GM19351 (cell line): ENCODE results near the gene SLC34A3.

ENCODE experiments used
- ATAC-seq: cut with Tn5 transposase; IDR thresholded peaks from one replicate; pipeline ENCODE4 v1.9.1; 2021; ENCODE audit warnings: mild to moderate bottlenecking, moderate library complexity; ENCODE audit not compliant: unreplicated experiment

Gene SLC34A3

DNA sequence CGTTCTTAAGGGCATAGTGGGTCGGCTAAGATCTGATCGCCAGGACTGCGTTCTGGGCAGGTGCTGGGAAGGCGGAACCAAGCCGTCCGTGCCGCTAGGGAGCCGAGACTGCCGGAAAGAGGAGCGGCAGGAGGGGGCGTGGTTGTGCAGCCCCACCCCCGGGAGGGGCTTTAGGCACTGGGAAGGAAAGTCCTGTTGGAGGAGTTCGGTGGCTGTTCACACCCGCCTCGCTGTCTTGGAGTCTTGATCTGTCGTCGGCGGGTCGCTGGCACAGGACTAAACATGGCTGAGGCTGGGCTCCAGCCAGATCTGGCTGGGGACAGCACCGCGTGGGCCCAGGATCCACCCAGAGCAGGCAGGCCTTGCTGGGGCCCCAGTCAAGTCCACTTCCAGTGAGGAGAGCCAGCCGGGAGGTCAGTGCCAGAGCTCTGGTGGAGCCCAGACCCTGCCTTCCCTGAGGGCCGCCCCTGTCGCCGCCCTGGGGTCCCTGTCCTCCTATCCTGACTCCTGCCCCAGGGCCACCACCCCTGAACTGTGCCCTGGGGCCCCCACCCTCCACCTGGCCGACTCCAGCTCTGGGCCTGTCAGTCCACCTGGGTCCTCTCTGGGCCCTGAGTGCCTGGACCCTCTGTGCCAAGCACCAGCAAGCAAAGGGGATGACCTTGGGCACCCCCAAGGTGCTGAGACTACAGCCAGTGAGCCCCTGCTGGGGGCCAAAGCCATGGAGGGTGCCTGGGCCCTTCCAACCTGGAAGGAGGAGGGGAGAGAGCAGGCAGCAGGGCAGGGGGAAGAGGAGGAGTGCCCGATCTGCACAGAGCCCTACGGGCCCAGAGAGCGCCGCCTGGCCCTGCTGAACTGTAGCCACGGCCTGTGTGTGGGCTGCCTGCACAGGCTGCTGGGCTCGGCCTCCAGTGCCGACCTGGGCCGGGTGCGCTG is 13.2 kb upstream of the SLC34A3 start:
- no peak for ATAC-seq

DNA sequence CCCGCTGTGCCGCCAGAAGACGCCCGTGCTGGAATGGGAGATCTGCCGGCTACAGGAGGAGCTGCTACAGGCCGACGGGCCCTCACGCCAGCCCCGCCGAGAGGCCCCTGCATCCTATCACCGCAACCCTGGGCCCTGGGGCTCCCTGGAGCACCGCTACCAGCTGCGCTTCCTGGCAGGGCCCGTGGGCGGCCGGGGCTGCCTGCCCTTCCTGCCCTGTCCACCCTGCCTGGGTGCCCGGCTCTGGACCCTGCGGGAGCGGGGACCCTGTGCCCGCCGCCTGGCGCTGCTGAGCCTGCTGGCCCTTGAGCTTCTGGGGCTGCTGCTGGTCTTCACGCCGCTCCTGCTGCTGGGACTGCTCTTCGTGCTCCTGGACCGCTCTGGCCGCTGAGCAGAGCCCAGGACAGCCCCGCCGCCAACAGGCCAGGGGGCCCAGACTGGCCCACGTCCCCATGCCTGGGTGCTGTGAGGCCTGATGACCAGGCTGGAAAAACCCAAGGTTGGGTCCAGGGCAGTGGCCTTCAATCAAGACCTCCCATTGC is 12.4 kb upstream of the SLC34A3 start:
- ATAC-seq = no peak

DNA sequence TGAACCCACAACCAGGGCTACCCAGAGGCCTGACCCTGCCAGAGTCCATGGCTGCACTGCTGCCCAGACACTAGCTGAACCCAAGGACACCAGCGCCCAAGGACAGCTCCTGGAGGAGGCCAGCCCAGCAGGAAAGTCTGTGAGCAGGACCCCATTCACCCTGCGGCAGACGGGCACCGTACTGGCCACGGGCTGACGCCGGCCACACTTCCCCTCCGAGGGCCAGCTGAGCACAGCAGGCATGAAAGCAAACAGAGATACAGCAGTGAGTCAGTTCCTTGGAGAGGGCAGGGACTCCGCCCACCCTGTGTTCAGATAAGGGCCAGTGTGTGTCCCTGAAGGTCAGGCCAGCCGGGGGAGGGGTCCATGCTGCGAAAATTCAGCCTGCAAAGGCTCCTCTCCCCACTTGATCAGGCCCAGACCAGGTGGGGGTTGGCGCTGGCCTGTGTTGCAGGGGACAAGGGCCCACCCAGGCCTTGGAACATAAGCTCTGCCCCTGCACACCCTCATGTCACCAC is 11.9 kb upstream of the SLC34A3 start:
- ATAC-seq = no peak

DNA sequence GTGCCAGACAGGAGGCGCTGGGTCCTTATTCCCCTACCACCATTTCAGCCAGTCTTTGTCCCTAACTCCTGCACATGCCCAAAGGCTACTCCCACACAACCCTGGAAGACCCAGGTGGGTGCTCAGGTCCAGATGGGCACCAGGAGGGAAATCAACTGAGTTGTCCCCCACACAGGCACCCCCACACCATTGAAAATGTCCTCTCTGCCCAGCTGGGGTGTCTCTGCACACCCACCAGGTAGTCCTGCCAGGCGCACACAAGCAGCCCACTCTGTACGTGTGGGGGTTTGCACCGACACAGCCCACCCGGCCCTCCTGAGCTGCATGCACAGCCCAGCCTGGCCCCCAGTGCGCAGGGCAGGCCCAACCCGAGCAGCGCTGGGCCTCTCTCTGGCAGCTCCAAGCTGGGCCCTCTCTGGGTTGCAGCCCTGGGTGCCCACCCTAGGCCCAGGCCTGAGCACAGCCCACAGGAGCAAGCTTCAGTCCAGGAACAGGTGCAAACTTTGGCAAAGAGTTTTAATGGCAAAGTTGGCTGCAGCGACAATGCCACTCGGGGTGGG is 10.9 kb upstream of the SLC34A3 start:
- ATAC-seq = no peak

DNA sequence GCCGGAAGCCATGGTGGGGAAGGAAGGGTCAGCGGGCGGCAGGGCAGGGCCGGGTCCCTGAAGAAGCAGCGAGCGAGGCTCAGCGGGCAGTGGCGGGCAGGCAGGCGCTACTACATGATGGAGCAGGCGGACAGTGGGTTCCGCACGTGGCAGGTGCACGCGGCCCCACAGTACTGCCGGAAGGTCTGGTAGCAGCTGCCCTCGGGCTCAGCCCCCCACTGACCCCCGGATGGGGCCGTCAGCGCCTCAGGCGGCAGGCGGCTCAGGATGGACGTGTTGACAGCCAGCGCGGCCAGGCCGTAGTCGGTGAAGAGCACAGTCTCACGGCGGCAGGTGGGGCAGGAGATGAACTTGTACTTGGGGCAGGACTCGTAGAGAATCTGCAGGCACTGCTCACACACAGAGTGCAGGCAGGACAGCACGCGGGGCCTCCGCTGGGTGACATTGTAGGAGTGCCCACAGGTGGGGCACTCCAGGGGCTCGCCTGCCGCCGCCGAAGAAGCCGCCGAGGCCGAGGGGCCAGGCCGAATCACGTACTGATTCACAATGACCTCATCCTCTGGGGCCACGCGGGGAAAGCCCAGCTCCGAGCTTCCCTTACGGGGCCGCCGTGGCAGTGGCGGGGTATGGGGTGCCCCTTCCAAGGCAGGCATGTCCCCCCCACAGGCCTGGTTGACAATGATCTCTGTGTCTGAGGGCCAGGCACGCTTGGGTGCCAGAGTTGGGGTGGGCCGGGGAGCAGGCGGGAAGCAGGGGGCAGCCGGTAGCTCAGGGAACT is 10.2 kb upstream of the SLC34A3 start:
- ATAC-seq = no peak

DNA sequence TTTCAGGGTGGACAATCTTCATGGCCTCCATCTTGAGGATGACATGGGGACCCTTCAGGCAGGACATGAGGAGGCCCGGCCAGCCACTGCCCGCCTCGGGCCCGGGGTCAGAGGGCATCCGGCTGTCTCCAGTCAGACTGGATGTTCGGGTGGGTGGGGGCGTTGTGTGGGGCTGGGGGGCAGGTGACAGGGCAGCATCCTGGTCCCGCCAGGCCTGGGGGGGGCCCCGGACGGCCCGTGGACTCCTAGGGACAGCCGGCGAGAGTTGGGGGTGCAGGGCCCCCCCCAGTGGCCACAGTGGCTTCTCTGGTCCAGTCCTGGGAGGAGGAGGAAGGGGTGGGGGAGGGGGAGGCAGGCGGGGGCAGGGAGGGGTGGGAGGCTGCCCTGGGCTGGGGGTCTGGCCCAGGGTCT is 9.6 kb upstream of the SLC34A3 start:
- no peak for ATAC-seq

DNA sequence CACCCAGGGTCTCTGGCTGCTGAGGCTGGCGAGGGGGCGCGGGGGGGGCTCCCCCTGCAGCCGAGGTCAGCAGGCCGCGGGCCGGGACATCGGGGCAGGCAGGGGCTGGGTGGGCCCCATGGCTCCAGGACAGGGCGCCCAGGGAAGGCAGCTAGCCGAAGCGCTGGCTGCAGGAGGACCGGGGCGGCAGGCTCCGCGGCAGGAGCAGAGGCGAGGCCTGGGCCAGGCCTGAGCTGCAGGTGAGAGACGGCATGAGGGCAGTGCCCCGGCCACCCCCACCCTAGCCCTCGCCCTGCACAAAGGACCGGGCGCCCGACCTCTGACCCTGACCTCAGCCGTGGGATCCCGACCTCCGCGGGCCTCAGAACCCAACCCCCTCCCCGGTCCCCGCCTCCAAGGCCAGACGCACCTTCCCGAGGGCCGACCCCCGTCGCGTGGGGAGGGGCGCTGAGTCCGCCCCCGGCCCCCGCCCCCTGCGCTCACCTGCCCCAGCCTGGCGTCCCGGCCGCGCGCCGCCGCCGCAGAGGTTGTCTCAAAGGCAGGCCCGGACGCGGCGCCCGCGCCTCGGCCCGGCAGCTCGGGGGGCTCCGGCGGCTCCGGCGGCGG is 9.1 kb upstream of the SLC34A3 start:
- no peak for ATAC-seq

DNA sequence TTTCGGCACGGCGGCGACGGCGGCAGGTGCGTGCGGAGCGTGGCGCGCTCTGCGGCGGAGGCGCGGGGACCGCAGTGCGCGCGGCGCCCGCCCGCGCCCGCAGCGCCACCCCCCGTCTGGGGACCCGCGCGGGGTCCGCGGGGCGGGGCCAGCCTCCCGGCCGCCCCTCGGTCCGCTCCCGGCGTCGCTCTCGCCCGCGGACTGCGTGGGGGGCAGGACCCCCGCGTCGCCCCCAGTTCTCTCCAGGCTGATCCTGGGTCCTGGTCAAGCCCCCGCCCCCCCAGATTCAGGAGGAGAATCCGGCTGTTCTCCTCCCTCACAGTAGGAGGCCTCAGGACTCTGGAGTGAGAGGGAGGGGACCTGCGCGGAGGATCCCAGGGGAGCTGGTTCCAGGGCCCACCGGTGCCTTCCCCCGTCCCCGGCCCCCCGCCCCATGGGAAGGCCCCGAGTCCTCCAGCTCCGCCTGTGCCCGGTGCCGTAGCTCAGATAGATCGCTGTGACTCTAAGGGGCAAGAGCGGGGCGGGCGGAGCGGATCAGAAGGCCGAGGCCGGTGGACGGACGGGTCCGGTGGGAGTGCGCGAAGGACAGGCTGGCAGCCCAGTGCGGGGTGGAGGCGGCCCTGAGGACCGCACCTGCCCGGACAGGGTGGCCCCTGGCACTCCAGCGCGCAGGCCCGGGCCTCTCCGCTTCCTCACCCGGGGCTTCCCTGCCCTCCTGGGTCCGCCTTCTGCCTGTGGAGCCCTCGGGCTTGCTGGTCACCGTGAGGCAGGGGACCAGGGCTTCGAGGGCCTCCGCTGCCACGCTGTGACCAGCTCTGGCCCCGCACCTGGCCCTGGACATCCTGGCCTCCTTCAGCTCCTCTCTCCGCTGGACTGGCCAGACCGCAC is 8.3 kb upstream of the SLC34A3 start, which contains the start of gene RNF208:
Gene RNF208, minus strand, starts transcription at position 51 of the 888 bp plus-strand sequence. CDS start 1,028 bp downstream, outside the sequence.
- ATAC-seq = no peak

DNA sequence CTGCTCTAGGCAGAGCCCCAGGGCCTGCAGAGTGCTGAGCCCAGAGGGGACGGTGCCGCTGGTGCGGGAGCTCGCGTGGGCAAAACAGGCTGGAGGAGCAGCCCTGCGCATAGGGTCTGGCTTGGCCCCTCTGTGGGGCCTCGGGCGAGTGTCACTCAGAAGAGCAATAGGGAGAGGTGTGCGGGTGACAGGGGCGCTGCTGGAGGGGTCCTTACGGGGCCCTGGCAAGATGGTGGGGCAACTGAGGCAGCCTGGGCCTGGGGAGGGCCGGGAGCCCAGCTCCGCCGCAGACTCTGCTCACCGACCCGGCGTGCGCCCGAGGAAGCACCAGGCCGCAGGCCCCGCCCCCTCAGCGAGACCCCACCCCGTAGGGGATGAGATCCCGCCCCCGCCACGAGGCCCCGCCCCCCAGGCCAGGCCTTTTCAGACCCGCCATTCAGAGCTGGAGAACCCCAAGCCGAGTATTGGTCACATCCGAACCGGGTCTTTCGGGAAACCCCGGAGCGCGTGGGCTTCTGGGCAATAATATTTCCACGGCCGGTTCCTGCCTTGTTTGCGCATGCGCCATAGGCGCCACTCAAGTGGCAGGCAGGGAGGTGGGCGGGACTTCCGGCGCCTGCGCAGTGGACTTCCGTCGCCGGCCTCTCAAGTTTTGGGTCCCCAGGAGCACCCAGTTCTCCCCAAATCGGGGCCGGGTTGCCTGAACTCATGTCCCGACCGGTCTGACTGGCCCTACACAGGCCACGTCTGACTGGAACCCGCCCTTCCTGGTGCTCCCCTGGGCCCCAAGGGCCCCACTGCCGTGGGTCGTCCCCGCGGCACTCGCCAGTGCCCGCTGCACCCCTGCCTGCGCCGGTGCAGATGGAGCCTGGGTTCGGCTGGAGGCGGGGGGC is 7.4 kb upstream of the SLC34A3 start:
- ATAC-seq = peak; percentile 74

DNA sequence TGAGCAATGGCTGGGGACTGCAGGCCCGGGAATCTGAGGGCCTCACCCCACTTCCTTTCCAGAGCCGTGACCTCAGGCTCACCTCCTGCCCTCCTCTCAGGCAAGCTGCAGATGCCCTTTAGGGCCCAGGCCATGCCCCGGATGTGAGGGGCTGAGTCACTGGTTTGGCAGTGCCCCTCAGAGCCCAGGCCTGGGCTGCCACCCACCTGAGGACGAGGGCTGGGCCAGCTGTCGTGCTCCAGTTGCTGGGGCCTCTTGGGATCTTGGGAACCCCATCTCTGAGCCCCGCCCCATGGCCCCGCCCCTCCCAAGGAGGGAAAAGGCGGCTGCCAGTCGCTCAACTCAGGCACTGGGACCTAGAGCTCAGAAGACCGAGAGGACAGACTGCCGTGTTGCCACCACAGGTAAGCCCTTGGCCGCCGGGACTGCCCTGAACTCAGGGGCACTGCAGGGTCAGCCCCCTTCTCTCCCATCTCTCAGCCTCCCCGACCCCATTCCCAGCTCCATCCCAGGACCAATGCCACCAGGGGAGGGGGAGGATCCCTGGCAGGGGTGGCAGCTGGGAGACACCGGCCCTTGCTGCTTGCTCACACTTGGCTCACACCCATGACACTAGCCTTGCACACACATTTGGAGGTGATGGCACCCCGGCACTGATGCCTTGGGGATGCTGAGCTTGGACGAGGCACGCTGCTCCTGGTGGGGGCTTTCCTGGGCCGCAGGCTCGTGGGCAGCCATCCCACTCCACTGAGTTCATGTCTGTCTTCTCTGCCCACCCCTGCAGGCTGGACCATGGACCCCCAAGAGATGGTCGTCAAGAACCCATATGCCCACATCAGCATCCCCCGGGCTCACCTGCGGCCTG is 5.6 kb upstream of the SLC34A3 start, which contains the start of gene CYSRT1:
Gene CYSRT1, plus strand, starts transcription at position 345 of the 865 bp plus-strand sequence. Its CDS starts 448 bp downstream, at position 793.
- no peak for ATAC-seq

DNA sequence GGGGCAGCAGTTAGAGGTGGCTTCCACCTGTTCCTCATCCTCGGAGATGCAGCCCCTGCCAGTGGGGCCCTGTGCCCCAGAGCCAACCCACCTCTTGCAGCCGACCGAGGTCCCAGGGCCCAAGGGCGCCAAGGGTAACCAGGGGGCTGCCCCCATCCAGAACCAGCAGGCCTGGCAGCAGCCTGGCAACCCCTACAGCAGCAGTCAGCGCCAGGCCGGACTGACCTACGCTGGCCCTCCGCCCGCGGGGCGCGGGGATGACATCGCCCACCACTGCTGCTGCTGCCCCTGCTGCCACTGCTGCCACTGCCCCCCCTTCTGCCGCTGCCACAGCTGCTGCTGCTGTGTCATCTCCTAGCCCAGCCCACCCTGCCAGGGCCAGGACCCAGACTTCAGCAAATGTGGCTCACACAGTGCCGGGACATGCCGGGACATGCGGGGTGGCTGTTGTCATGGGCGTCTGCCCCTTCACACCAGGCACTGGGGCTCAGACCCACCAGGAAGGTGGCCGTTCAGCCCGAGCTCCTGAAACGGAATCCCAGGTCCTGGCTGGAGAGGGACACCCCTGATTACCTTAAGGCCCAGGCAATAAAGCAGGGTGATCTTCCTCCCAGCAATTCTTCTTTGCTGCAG is 4.9 kb upstream of the SLC34A3 start:
- no peak for ATAC-seq

DNA sequence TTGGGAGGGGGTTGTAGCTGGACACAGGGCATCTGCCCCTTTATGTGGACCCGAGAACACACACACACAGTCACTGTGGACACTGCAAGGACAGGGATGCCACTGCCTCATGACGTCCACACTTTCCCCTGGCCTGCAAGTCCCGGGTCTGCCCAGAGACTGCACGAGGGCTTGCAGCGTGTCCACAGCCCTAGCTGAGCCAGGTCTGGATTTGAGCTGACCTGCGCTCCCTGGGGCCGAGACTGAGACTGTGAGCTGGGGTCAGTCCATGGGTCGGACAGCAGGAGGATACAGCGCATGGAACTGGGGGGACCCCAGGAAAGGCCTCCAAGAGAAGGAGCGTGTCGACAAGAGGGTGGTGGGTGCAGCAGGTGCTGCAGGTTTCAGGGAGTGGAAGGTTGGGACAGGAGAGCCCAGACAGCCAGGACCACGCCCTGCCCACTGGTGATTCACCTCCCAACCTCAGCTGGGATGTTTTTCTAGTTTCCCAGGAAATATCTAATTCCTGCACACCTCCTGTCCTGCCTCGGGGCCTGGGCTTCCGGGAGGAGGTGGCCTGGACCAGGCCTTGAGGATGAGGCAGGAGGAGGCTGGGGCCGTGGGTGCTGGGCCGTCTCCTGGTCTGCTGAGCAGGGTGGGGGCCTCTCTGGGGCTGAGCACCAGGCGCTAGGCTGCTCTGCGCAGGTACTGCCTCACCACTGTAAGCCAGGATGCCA is 4.2 kb upstream of the SLC34A3 start:
- ATAC-seq = no peak

DNA sequence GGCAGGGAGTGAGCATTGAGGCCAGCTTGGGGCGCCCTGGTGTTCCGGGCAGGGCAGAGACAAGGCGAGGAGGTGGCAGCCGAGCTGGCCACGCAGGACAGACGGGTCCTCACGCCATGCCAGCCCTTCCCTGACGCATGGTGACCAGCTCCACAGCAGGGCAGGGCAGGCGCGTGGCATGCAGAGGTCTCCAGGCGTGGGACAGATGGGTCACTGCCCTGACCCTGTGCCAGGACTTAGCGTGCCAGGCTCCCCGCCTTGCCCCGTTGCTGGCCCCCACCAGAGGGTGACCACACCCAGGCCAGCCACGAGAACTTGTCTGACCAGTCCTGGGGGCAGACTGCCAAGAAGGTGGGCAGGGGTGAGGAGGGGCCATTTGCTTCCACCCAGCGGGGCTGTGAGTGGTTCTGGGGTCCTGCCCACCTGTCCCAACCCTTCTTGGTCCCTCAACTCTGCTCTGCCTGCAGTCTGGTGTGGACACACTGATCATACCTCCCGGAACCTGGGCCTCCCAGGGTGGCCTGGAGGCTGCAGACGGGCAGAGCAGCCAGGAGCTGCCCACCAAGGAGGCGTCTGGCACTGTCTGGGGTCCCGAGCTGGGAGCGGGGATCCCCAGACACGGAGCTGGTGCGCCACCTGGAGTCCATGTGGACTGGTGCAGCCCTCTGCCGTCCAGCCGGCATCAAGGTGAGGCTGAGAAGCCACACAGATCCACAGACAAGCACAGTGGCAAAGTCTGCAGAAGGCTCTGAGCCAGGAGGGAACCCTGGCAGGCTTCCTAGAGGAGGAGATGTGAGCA is 3.4 kb upstream of the SLC34A3 start, which contains the start of gene RNF224:
Gene RNF224, plus strand, starts transcription at position 449 of the 799 bp plus-strand sequence. CDS start 834 bp downstream, outside the sequence.
- no peak for ATAC-seq

DNA sequence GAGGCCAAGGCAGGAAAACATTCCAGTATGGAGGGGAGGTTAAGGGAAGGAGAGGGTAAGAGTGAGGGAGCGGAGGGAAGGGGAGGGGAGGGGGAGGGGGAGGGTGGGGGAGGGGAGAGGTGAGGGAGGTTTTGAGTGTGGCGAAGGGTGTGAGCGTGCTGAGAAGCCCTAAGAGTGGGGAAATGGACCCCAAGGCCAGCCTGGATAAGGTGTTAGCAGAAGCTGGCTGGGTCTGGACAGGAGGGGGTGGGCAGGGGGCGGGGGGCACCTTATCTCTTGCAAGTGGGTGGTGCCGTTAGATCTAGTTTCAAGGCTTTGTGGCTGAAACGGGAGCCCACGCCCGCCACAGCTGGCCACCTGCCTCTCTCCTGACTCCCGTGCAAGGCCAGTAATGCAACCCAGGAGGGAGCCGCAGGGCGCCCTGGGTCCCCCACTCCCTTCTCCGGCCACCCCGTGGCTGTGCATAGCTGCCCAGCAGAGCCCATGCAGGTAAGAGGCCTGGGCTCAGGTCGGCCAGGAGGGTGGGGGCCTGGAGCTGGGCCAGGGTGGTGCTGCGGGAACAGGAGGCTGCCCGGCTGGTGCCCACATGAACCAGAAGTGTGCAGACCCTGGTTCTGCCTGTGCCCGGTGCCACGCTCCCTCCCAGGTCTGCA is 2.7 kb upstream of the SLC34A3 start:
- ATAC-seq = no peak

DNA sequence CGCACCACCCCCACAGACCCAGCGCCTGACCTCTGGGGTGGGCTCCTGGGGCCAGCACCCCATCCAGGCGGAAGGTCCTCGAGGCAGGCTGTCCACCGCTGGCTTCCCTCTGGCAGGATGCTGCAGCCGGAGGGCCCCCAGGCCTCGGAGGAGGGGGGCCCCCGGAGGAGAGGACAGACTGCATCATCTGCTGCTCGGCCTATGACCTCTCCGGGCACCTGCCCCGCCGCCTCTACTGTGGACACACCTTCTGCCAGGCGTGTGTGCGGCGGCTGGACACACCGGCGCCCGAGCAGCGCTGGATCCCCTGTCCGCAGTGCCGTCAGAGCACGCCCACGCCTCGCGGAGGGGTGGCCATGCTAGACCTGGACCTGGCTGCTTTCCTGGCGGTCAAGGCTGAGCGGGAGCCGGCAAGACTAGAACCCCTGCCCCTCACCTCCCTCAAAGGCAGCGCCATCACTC is 2.2 kb upstream of the SLC34A3 start:
- no peak for ATAC-seq
